GM18505 (cell line): ENCODE data around the gene MINDY3.

ENCODE experiments used
- ATAC-seq: cut with Tn5 transposase; IDR thresholded peaks from one replicate; pipeline ENCODE4 v1.9.1; 2021; ENCODE audit not compliant: unreplicated experiment
- POLR2A ChIP-seq: IDR thresholded peaks from 4 replicates; pipeline ENCODE4 v1.6.1; 2011; ENCODE audit warnings: borderline replicate concordance; ENCODE audit not compliant: insufficient read depth, insufficient read length; ENCODE audit errors: extremely low read depth

MINDY3 gene

GRCh38 chr10:15809450-15809849, 50.9 kb downstream of the MINDY3 start:
- no peak for TF ChIP-seq POLR2A
- no peak for ATAC-seq

GRCh38 chr10:15808204-15808797, 52.0 kb downstream of the MINDY3 start:
- TF ChIP-seq POLR2A = no peak
- ATAC-seq = no peak

GRCh38 chr10:15805395-15806058, 54.8 kb downstream of the MINDY3 start:
- no peak for TF ChIP-seq POLR2A
- no peak for ATAC-seq

- no peak for ATAC-seq
- TF ChIP-seq POLR2A = no peak
Measured at GRCh38 chr10:15804109-15804508, 56.2 kb downstream of the MINDY3 start.

GRCh38 chr10:15802375-15802949, 57.8 kb downstream of the MINDY3 start:
- TF ChIP-seq POLR2A = no peak
- no peak for ATAC-seq

GRCh38 chr10:15801641-15802040, 58.7 kb downstream of the MINDY3 start:
- TF ChIP-seq POLR2A = no peak
- ATAC-seq = no peak

- no peak for TF ChIP-seq POLR2A
- no peak for ATAC-seq
Measured at GRCh38 chr10:15801147-15801546, 59.2 kb downstream of the MINDY3 start.

- TF ChIP-seq POLR2A = no peak
- ATAC-seq = no peak
Measured at GRCh38 chr10:15797346-15797745, 63.0 kb downstream of the MINDY3 start.

- no peak for TF ChIP-seq POLR2A
- ATAC-seq = no peak
Measured at GRCh38 chr10:15796762-15797161, 63.5 kb downstream of the MINDY3 start.

GRCh38 chr10:15796098-15796759, 64.1 kb downstream of the MINDY3 start:
- TF ChIP-seq POLR2A = no peak
- no peak for ATAC-seq

GRCh38 chr10:15795036-15795792, 65.1 kb downstream of the MINDY3 start:
- TF ChIP-seq POLR2A = no peak

GRCh38 chr10:15794569-15794968, 65.7 kb downstream of the MINDY3 start:
- no peak for ATAC-seq
- no peak for TF ChIP-seq POLR2A

More at GRCh38 chr10:15795036-15795792, 65.1 kb downstream of the MINDY3 start:
- ATAC-seq = no peak

GRCh38 chr10:15793664-15794063, 66.6 kb downstream of the MINDY3 start:
- ATAC-seq = no peak
- no peak for TF ChIP-seq POLR2A
